H9 (cell line): ENCODE data around the gene SLC38A11. TPM values are rescaled to one million over a fixed set of nuclear protein-coding genes. Genes with fewer than 3 reads are reported as not detected.

Experiments
- DNase-seq: peaks from one replicate; pipeline ENCODE4 v3.0.0-alpha.2; 2017
- H2AFZ ChIP-seq: one replicate; pipeline ENCODE4 v1.6.1; 2013; ENCODE audit warnings: mild to moderate bottlenecking, low read length, control low read depth, moderate library complexity
- H2AK5ac ChIP-seq: 2 replicates; pipeline ENCODE4 v1.6.1; 2013; ENCODE audit warnings: low read length, control low read depth, mixed read lengths; ENCODE audit not compliant: insufficient read length
- H2BK120ac ChIP-seq: one replicate; pipeline ENCODE4 v1.6.1; 2013; ENCODE audit warnings: low read depth, mild to moderate bottlenecking, low read length, control low read depth, inconsistent platforms; ENCODE audit not compliant: poor library complexity, severe bottlenecking
- H2BK12ac ChIP-seq: 2 replicates; pipeline ENCODE4 v1.6.1; 2013; ENCODE audit warnings: low read length, control low read depth, mixed read lengths, low read depth; ENCODE audit not compliant: insufficient read length
- H2BK15ac ChIP-seq: 2 replicates; pipeline ENCODE4 v1.6.1; 2013; ENCODE audit warnings: low read depth, low read length, control low read depth
- H2BK20ac ChIP-seq: one replicate; pipeline ENCODE4 v1.6.1; 2013; ENCODE audit warnings: low read depth, mild to moderate bottlenecking, low read length, control low read depth, inconsistent platforms; ENCODE audit not compliant: poor library complexity, severe bottlenecking
- H2BK5ac ChIP-seq: 2 replicates; pipeline ENCODE4 v1.6.1; 2013; ENCODE audit warnings: low read length, control low read depth, mixed read lengths; ENCODE audit not compliant: insufficient read length
- H3K14ac ChIP-seq: 2 replicates; pipeline ENCODE4 v1.6.1; 2013; ENCODE audit warnings: low read length, control low read depth; ENCODE audit not compliant: insufficient read depth
- H3K18ac ChIP-seq: 2 replicates; pipeline ENCODE4 v1.6.1; 2013; ENCODE audit warnings: low read depth, mild to moderate bottlenecking, mixed read lengths, low read length, control low read depth; ENCODE audit not compliant: insufficient read length
- H3K23ac ChIP-seq: 2 replicates; pipeline ENCODE4 v1.6.1; 2013; ENCODE audit warnings: low read length, control low read depth, mixed read lengths, low read depth; ENCODE audit not compliant: insufficient read length
- H3K23me2 ChIP-seq: 2 replicates; pipeline ENCODE4 v1.6.1; 2013; ENCODE audit warnings: low read depth, mild to moderate bottlenecking, mixed read lengths, low read length, control low read depth; ENCODE audit not compliant: insufficient read length, poor library complexity, severe bottlenecking
- H3K27ac ChIP-seq: 2 replicates; pipeline ENCODE4 v1.5.1; 2013; ENCODE audit warnings: low read length, control low read depth, mixed read lengths, low read depth; ENCODE audit not compliant: insufficient read length
- H3K27me3 ChIP-seq: 2 replicates; pipeline ENCODE4 v1.6.1; 2013; ENCODE audit warnings: low read length, control low read depth, inconsistent platforms; ENCODE audit not compliant: insufficient read depth
- H3K4ac ChIP-seq: 2 replicates; pipeline ENCODE4 v1.6.1; 2013; ENCODE audit warnings: low read depth, mild to moderate bottlenecking, control low read depth, inconsistent platforms, low read length, moderate library complexity
- H3K4me1 ChIP-seq: 2 replicates; pipeline ENCODE4 v1.6.1; 2013; ENCODE audit warnings: low read length, control low read depth, inconsistent platforms; ENCODE audit not compliant: insufficient read depth
- H3K4me2 ChIP-seq: 2 replicates; pipeline ENCODE4 v1.6.1; 2013; ENCODE audit warnings: low read length, control low read depth, mixed read lengths; ENCODE audit not compliant: insufficient read length, insufficient read depth
- H3K56ac ChIP-seq: 2 replicates; pipeline ENCODE4 v1.6.1; 2013; ENCODE audit warnings: low read depth, mild to moderate bottlenecking, mixed read lengths, low read length, control low read depth; ENCODE audit not compliant: insufficient read length
- H3K79me1 ChIP-seq: 2 replicates; pipeline ENCODE4 v1.6.1; 2013; ENCODE audit warnings: low read depth, mild to moderate bottlenecking, moderate library complexity, low read length, control low read depth, inconsistent platforms; ENCODE audit not compliant: insufficient read depth, poor library complexity, severe bottlenecking
- H3K79me2 ChIP-seq: 2 replicates; pipeline ENCODE4 v1.6.1; 2013; ENCODE audit warnings: low read length, control low read depth, inconsistent platforms; ENCODE audit not compliant: insufficient read depth
- H3K9ac ChIP-seq: 2 replicates; pipeline ENCODE4 v1.6.1; 2013; ENCODE audit warnings: low read length, control low read depth, mixed read lengths; ENCODE audit not compliant: insufficient read length; ENCODE audit errors: extremely low read depth
- H3K9me3 ChIP-seq: one replicate; pipeline ENCODE4 v1.6.1; 2013; ENCODE audit warnings: low read depth, low read length, inconsistent platforms; ENCODE audit not compliant: control insufficient read depth
- H3T11ph ChIP-seq: one replicate; pipeline ENCODE4 v1.6.1; 2013; ENCODE audit warnings: mild to moderate bottlenecking, low read length, control low read depth, inconsistent platforms
- H4K20me1 ChIP-seq: one replicate; pipeline ENCODE4 v1.6.1; 2013; ENCODE audit not compliant: control insufficient read depth, insufficient read length, insufficient read depth
- H4K5ac ChIP-seq: 2 replicates; pipeline ENCODE4 v1.6.1; 2013; ENCODE audit warnings: low read depth, mild to moderate bottlenecking, mixed read lengths, low read length, control low read depth; ENCODE audit not compliant: insufficient read length
- H4K8ac ChIP-seq: replicated peaks from 2 replicates; pipeline ENCODE4 v1.6.1; 2013; ENCODE audit warnings: low read length, control low read depth, mixed read lengths, low read depth; ENCODE audit not compliant: insufficient read length
- H4K91ac ChIP-seq: 2 replicates; pipeline ENCODE4 v1.6.1; 2013; ENCODE audit warnings: low read depth, mild to moderate bottlenecking, moderate library complexity, mixed read lengths, low read length, control low read depth; ENCODE audit not compliant: insufficient read length
- H3K27ac Mint-ChIP-seq, 3 experiments: 2 replicates in 2 of 3; 3 replicates in 1 of 3; pipeline ENCODE4 v1.8.0; 2020 to 2021; ENCODE audit warnings: mixed read lengths in 3 of 3, mild to moderate bottlenecking in 1 of 3, moderate library complexity in 1 of 3
- H3K27me3 Mint-ChIP-seq: 2 replicates; pipeline ENCODE4 v1.8.0; 2021; ENCODE audit warnings: low read depth, mild to moderate bottlenecking, moderate library complexity, mixed read lengths
- H3K36me3 Mint-ChIP-seq, 3 experiments: 2 replicates in 2 of 3; 3 replicates in 1 of 3; pipeline ENCODE4 v1.8.0; 2020 to 2021; ENCODE audit warnings: low read depth in 3 of 3, mixed read lengths in 3 of 3; ENCODE audit not compliant: insufficient read depth in 1 of 3
- H3K4me1 Mint-ChIP-seq, 2 experiments: 2 replicates each; pipeline ENCODE4 v1.8.0; 2020; ENCODE audit warnings: mixed read lengths in 2 of 2
- H3K4me3 Mint-ChIP-seq, 2 experiments: 2 replicates in 1 of 2; 3 replicates in 1 of 2; pipeline ENCODE4 v1.8.0; 2020 to 2021; ENCODE audit warnings: mild to moderate bottlenecking in 2 of 2, mixed read lengths in 2 of 2, moderate library complexity in 1 of 2
- H3K9me3 Mint-ChIP-seq, 2 experiments: 2 replicates in 1 of 2; 3 replicates in 1 of 2; pipeline ENCODE4 v1.8.0; 2020; ENCODE audit warnings: mild to moderate bottlenecking in 2 of 2, mixed read lengths in 2 of 2, moderate library complexity in 1 of 2
- CTCF ChIP-seq: fragments of 200-600 bp; sonication (generic); conservative IDR thresholded peaks from 3 replicates; pipeline ENCODE4 v1.8.0; 2021; ENCODE audit warnings: antibody characterized with exemption, mild to moderate bottlenecking
- WGBS: extraction: QIAGEN DNeasy Blood & Tissue Kit; methylation state at CpG from one replicate; pipeline ENCODE4 v1.1.7; 2013; ENCODE audit warnings: missing lambda C conversion rate, low lambda C conversion rate, mixed read lengths; ENCODE audit not compliant: insufficient read length; ENCODE audit errors: extremely low coverage; 5-methylcytosine and 5-hydroxymethylcytosine counted together
- total RNA-seq: library from RNA; stranded (reverse); gene quantifications from 2 replicates; pipeline ENCODE4 v1.2.1, GENCODE V29; 2021

The SLC38A11 gene
- total RNA-seq, 1 experiment from 2014 or later = not detected

GRCh38 chr2:164887434-164888144 lies 67.7 kb downstream of the SLC38A11 start:
- Histone ChIP-seq H3K9me3 (no peaks in the 10 kb centered on the region), H2BK15ac (no peak overlapping the region), H2AK5ac (no peak overlapping the region), H3K27ac (no peak overlapping the region), H3K56ac (no peak overlapping the region), H3K4ac (no peak overlapping the region), H2BK120ac (no peak overlapping the region), H3K18ac (no peak overlapping the region), H3K14ac (no peak overlapping the region), H3K9ac (no peak overlapping the region), H4K91ac (no peak overlapping the region), H2BK12ac (no peak overlapping the region), H3K79me2 (no peaks in the 10 kb centered on the region), H3K23me2 (no peaks in the 10 kb centered on the region), H4K20me1 (no peaks in the 10 kb centered on the region), H3K4me1 (no peaks in the 10 kb centered on the region), H2BK5ac (no peak overlapping the region), H4K8ac (no peak overlapping the region), H4K5ac (no peak overlapping the region), H3K23ac (no peak overlapping the region), H2AFZ (no peak overlapping the region), H2BK20ac (no peak overlapping the region), H3K27me3 (no peaks in the 10 kb centered on the region), H3K4me2 (no peak overlapping the region), H3K79me1 (no peaks in the 10 kb centered on the region), H3T11ph (no peak overlapping the region)
- no CpG with 5 or more reads among the region's 4 CpGs for WGBS
- TF ChIP-seq CTCF = no peak
- no peaks in the 10 kb centered on the region for H3K9me3 Mint-ChIP-seq
- peaks cover 0 to 4% of the 10 kb centered on the region in 2 experiments; a peak in 3 of 4 replicates for H3K4me1 Mint-ChIP-seq
- no peaks in the 10 kb centered on the region for H3K27me3 Mint-ChIP-seq
- H3K36me3 Mint-ChIP-seq = no peaks in the 10 kb centered on the region
- no peak for DNase-seq
- no peak overlapping the region for H3K27ac Mint-ChIP-seq
- H3K4me3 Mint-ChIP-seq = no peak overlapping the region
